NB4 (cell line): ENCODE results near the gene C1QTNF9.

Experiments
- DNase-seq: peaks from one replicate; pipeline ENCODE4 v3.0.0; 2010; ENCODE audit warnings: low read depth
- H3K4me3 ChIP-seq: one replicate; pipeline ENCODE4 v1.5.1; 2011; ENCODE audit warnings: mild to moderate bottlenecking, low read depth, low read length, moderate library complexity
- CTCF ChIP-seq: IDR thresholded peaks from one replicate; pipeline ENCODE4 v1.5.1; 2012; ENCODE audit warnings: low read depth, low read length
- MAX ChIP-seq: IDR thresholded peaks from 2 replicates; pipeline ENCODE4 v1.6.1; 2011; ENCODE audit warnings: low read depth, low read length
- MYC ChIP-seq: IDR thresholded peaks from 2 replicates; pipeline ENCODE4 v1.6.1; 2011; ENCODE audit warnings: low read depth, low read length
- POLR2A ChIP-seq: IDR thresholded peaks from 2 replicates; pipeline ENCODE4 v1.6.1; 2011; ENCODE audit warnings: mild to moderate bottlenecking; ENCODE audit not compliant: insufficient read length; ENCODE audit errors: extremely low read depth

Gene C1QTNF9

GRCh38 chr13:24304620-24305019 lies 4.8 kb upstream of the C1QTNF9 start:
- no peak for TF ChIP-seq MYC
- no peak for TF ChIP-seq MAX
- TF ChIP-seq CTCF, result no peak
- no peak for TF ChIP-seq POLR2A
- no peak for DNase-seq
- no peak overlapping the region for H3K4me3 ChIP-seq

- no peak overlapping the region for H3K4me3 ChIP-seq
- TF ChIP-seq CTCF (no peak), MYC (no peak), MAX (no peak), POLR2A (no peak)
- DNase-seq, result no peak
Measured at GRCh38 chr13:24306632-24307031, 2.7 kb upstream of the C1QTNF9 start.

- DNase-seq, result no peak
- H3K4me3 ChIP-seq, result no peak overlapping the region
Measured at GRCh38 chr13:24307211-24308067, 1.9 kb upstream of the C1QTNF9 start.

GRCh38 chr13:24308068-24308445 lies 1.3 kb upstream of the C1QTNF9 start:
- DNase-seq, result no peak
- TF ChIP-seq MAX, result no peak
- no peak for TF ChIP-seq MYC
- no peak for TF ChIP-seq POLR2A
- TF ChIP-seq CTCF, result no peak
- H3K4me3 ChIP-seq, result no peak overlapping the region

More at GRCh38 chr13:24307211-24308067, 1.9 kb upstream of the C1QTNF9 start:
- TF ChIP-seq MYC (no peak), MAX (no peak), CTCF (no peak), POLR2A (no peak)

- TF ChIP-seq MYC (no peak), CTCF (no peak)
Measured at GRCh38 chr13:24308488-24309020, 826 bp upstream of the C1QTNF9 start.

More at GRCh38 chr13:24308488-24309020, 826 bp upstream of the C1QTNF9 start:
- DNase-seq, result no peak
- no peak overlapping the region for H3K4me3 ChIP-seq
